ENCODE data around the gene SLC43A1.
A peak's percentile ranks its signal among the peaks of the same experiment; 100 is the strongest.

SLC43A1 gene

DNA sequence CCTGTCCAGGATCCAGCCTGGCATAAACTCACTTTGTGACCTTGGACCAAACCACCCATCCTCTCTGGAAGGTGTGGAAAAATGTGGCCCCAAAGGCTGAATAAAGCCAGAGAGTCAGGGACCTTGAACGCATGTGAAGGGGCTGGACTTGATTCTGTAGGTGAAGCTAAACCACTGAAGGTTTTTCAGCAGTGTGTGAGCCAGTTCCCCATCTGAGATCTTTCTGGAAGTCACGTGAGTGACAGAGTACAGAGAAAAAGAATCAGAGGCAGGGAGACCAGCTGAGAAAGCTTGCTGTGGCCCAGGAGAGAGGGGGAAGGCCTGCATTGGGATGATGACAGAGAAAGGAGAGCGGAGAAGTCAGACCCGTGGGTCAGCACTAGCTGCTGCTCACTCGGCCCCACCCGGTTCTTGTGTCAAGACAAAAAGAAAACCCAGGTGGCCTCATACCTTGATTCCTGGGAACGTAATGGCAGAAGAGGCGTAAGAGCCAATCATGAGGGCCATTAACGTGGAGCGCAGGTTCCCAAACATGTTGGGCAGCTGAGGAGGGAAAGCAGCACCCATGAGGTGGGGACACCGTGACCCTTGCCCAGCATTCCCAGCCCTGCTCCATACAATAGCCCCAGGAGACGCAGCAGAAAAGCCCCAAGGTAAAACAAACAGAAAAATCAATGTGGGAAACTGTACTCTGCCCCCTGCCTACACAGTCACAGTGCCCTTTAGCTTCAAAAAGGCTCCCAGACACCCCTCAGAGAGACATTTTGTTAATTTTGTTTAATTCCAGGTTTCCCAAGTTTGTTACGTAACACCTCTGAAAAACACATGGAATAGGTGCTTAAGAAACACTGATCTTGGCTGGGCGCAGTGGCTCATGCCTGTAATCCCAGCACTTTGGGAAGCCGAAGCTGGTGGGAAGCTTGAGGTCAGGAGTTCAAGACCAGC, 17.9 kb downstream of the SLC43A1 start:
- H3K27ac ChIP-seq (ENCODE audit: poor library complexity, severe bottlenecking) = no peak overlapping the region
- no peaks in the 10 kb centered on the region for H3K4me1 ChIP-seq (ENCODE audit: insufficient read depth, poor library complexity, severe bottlenecking)
- no peaks in the 10 kb centered on the region for H3K36me3 ChIP-seq (ENCODE audit: low read depth)
- ATAC-seq (ENCODE audit: low read depth) (no peak), DNase-seq (ENCODE audit: low spot score) (no peak)
- no peak overlapping the region for H3K4me3 ChIP-seq (ENCODE audit: severe bottlenecking)
- no peaks in the 10 kb centered on the region for H3K27me3 ChIP-seq (ENCODE audit: insufficient read depth, poor library complexity, severe bottlenecking)
- no peaks in the 10 kb centered on the region for H3K9me3 ChIP-seq (ENCODE audit: severe bottlenecking)
- TF ChIP-seq, protein P1, sequence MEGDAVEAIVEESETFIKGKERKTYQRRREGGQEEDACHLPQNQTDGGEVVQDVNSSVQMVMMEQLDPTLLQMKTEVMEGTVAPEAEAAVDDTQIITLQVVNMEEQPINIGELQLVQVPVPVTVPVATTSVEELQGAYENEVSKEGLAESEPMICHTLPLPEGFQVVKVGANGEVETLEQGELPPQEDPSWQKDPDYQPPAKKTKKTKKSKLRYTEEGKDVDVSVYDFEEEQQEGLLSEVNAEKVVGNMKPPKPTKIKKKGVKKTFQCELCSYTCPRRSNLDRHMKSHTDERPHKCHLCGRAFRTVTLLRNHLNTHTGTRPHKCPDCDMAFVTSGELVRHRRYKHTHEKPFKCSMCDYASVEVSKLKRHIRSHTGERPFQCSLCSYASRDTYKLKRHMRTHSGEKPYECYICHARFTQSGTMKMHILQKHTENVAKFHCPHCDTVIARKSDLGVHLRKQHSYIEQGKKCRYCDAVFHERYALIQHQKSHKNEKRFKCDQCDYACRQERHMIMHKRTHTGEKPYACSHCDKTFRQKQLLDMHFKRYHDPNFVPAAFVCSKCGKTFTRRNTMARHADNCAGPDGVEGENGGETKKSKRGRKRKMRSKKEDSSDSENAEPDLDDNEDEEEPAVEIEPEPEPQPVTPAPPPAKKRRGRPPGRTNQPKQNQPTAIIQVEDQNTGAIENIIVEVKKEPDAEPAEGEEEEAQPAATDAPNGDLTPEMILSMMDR (IDR thresholded peaks at IDR 0.05; ENCODE audit: poor library complexity, severe bottlenecking) = no peak

DNA sequence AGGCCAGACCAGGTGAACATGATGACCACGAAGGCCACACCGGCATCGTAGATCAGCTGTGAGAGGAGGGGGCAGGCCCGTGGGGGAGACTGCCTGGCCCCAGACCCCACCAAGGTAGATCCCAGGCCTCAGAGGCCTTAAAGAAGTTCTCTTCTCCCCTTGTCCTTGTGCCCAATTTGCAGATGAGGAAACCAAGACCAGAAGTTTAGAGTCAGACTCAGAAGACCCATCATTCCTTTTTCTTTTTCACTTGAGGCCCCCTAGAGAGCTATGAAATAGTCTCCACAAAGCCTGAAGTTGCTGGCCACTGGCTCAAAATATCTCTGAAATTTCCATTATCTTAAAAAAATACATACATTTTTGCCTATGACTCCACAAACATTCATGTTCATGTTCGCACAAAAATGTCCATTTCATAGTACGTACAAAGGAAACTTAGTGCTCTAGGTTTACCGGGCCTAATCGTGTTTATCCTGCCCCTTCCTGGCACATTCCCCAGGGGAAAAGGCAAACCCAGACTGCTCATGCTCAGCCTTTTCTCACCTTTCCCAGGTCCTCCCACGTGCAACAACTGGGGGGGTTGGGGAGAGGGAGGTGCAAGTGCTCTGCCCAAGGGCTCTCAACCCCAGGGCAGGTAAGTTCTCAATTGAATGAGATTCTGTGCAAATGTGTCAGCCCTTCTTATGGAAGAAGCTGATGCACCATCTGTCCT, 19.2 kb downstream of the SLC43A1 start:
- Histone ChIP-seq H3K27ac (ENCODE audit: poor library complexity, severe bottlenecking) (no peak overlapping the region), H3K4me3 (ENCODE audit: severe bottlenecking) (no peak overlapping the region), H3K4me1 (ENCODE audit: insufficient read depth, poor library complexity, severe bottlenecking) (no peaks in the 10 kb centered on the region), H3K27me3 (ENCODE audit: insufficient read depth, poor library complexity, severe bottlenecking) (no peaks in the 10 kb centered on the region), H3K9me3 (ENCODE audit: severe bottlenecking) (no peaks in the 10 kb centered on the region), H3K36me3 (ENCODE audit: low read depth) (no peaks in the 10 kb centered on the region)
- DNase-seq (ENCODE audit: low spot score) (no peak), ATAC-seq (ENCODE audit: low read depth) (no peak)
- TF ChIP-seq, protein P1 (IDR thresholded peaks at IDR 0.05; ENCODE audit: poor library complexity, severe bottlenecking) = no peak

DNA sequence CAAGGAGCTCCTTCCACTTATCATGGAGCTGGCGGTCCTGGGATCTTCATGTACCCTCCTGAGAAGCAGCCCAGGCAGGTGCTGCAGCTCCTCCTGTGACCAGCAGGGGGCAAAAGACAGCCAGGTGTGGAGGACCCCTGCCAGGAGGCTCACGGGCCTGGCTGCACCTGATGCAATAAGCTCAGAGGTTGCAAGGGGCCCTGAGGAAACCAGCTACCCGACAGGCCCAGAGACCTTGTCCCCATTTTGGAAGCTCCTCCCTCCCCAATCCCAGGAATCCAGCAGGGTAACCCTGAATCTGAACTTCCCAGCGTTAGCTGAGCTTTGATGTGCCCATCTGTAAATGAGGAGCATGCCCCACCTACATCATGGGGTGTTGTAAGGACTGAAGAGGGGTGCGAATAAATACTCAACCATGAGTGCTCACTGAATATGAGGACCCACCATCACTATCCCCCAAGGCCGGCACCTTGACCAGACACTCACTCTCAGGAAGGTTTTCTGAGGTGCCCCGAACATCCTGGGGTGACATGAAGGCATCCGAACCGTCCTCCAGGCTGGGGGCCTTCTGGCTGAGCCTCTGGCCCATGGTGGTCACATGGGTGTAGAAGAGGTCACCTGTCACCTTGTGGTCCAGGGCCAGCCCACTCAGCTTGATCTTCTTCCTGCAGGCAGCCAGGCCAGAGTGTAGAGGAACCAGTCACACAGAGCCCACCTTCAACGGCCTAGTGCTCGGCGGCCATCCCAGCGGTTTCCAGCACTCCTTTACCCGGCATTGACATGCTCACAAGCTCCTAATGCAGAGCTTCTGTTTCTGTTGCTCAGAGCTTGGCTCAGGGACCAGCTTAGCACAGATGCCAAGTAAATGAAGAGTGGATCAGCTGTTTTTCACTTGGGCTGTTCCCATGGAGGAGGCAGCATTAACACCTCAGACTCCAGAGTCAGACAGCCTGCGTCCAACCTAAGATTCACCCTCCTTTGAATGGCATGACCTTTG, 21.7 kb downstream of the SLC43A1 start:
- DNase-seq (ENCODE audit: low spot score) = no peak
- TF ChIP-seq, protein P1 (IDR thresholded peaks at IDR 0.05; ENCODE audit: poor library complexity, severe bottlenecking) = peak; percentile 84
- Histone ChIP-seq H3K27me3 (ENCODE audit: insufficient read depth, poor library complexity, severe bottlenecking) (no peaks in the 10 kb centered on the region), H3K36me3 (ENCODE audit: low read depth) (no peaks in the 10 kb centered on the region), H3K9me3 (ENCODE audit: severe bottlenecking) (no peaks in the 10 kb centered on the region), H3K4me1 (ENCODE audit: insufficient read depth, poor library complexity, severe bottlenecking) (no peaks in the 10 kb centered on the region), H3K27ac (ENCODE audit: poor library complexity, severe bottlenecking) (no peak overlapping the region), H3K4me3 (ENCODE audit: severe bottlenecking) (no peak overlapping the region)
- peak; percentile 80 for ATAC-seq (ENCODE audit: low read depth)

DNA sequence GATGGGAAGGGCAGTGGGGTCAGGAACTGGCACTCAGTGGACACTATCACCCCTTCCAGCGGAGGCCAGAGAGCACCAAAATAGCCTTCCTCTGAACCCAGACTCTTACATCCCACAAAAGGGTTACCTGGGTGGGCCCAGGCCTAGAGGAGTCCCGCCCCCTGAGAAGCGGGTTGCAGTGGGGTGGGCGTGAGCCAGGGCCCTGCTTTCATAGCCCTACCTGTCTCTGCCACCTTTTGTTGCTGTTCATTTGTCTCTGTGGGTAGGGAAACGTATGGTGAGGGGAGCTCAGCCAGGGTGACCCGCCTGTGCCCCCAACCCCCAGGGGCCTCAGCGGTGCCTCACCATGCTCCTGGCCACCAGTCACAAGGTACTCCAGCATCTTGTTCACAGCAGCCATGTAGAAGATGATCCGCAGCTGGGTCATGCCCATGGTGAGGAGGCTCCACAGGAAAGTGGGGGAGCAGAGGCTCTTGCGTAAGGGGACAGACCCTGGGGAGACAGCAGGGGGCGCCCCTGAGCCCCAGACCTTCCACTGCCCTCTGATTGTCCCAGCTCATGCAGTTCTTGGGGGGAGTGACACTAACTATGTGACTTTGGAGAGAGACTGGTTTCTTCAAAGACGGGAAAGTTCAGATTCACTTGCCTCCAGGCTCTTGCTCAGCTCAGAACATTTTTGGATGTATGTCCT, 24.0 kb downstream of the SLC43A1 start:
- no peaks in the 10 kb centered on the region for H3K4me1 ChIP-seq (ENCODE audit: insufficient read depth, poor library complexity, severe bottlenecking)
- no peaks in the 10 kb centered on the region for H3K36me3 ChIP-seq (ENCODE audit: low read depth)
- H3K9me3 ChIP-seq (ENCODE audit: severe bottlenecking) = no peaks in the 10 kb centered on the region
- H3K27ac ChIP-seq (ENCODE audit: poor library complexity, severe bottlenecking) = no peak overlapping the region
- no peak overlapping the region for H3K4me3 ChIP-seq (ENCODE audit: severe bottlenecking)
- TF ChIP-seq, protein P1 (IDR thresholded peaks at IDR 0.05; ENCODE audit: poor library complexity, severe bottlenecking) = peak; percentile 28
- DNase-seq (ENCODE audit: low spot score) (no peak), ATAC-seq (ENCODE audit: low read depth) (no peak)
- no peaks in the 10 kb centered on the region for H3K27me3 ChIP-seq (ENCODE audit: insufficient read depth, poor library complexity, severe bottlenecking)
